Mucosa of descending colon (tissue), 3 donors: Measurements from ENCODE around the gene PTPRF. TPM values are rescaled to one million over a fixed set of nuclear protein-coding genes. Genes with fewer than 3 reads are reported as not detected.

Experiments used
- ATAC-seq: fragments of 200-7000 bp; cut with Tn5 transposase; one replicate; pipeline ENCODE4 v1.9.1; 2020; ENCODE audit warnings: mild to moderate bottlenecking, moderate library complexity
- DNase-seq, 3 donors: peaks; one replicate each; pipeline ENCODE4 v3.0.0-alpha.2; 2020
- H3K36me3 ChIP-seq: fragments of 200-600 bp; one replicate; pipeline ENCODE4 v1.8.0; 2021; ENCODE audit warnings: low read depth, mild to moderate bottlenecking
- H3K4me1 ChIP-seq: fragments of 200-600 bp; one replicate; pipeline ENCODE4 v1.8.0; 2021; ENCODE audit warnings: low read depth, mild to moderate bottlenecking
- H3K4me3 ChIP-seq: fragments of 200-600 bp; one replicate; pipeline ENCODE4 v1.8.0; 2021; ENCODE audit warnings: mild to moderate bottlenecking
- H3K9me3 ChIP-seq: fragments of 200-600 bp; one replicate; pipeline ENCODE4 v1.8.0; 2021; ENCODE audit warnings: mild to moderate bottlenecking
- CTCF ChIP-seq: fragments of 200-600 bp; IDR thresholded peaks from one replicate; pipeline ENCODE4 v1.8.0; 2022; ENCODE audit warnings: antibody characterized with exemption, mild to moderate bottlenecking
- intact Hi-C, 2 donors: fragments of 100-400 bp; cut with DNase I in 1 of 2; cut with micrococcal nuclease in 1 of 2; formaldehyde crosslinking; loops; one replicate each; pipeline versions ENCODE4 v1.11.0 to v1.11.1; 2022; cut with DNase I, micrococcal nuclease
- total RNA-seq, 3 donors: library from RNA; stranded (reverse); fragmentation: NEBNext Ultra II Directional in 2 of 3; extraction: Animal tissue kit (Norgen Biotek cat#: 25700) in 2 of 3; gene quantifications; one replicate each; pipeline versions ENCODE4 v1.2.1 to v1.2.4, GENCODE V29; 2021 to 2023
- donor health status: DM: no; HTN: no; CAD: no; lungs with moderate emphysema.
- donor health status: DM: no; HTN: no; CAD: no.
- donor health status: DM: no; HTN: yes; CAD: no.

PTPRF gene
- total RNA-seq, 3 donors from 2014 or later, result 355 to 752 (median 384) TPM

- Histone ChIP-seq H3K4me1 (no peaks in the 10 kb centered on the region), H3K4me3 (no peak overlapping the region), H3K9me3 (no peaks in the 10 kb centered on the region), H3K36me3 (peaks cover 6% of the 10 kb centered on the region)
- intact Hi-C loops, result no loop called here
- no peak for DNase-seq
- ATAC-seq, result no peak
- no peak for TF ChIP-seq CTCF
Measured at GRCh38 chr1:43605157-43605556, 74.5 kb downstream of the PTPRF start.

- intact Hi-C loops, result no loop called here
- H3K36me3 ChIP-seq, result peaks cover 6% of the 10 kb centered on the region
- ATAC-seq (no peak), DNase-seq (no peak)
- no peak overlapping the region for H3K4me3 ChIP-seq
- H3K9me3 ChIP-seq, result no peaks in the 10 kb centered on the region
- no peak for TF ChIP-seq CTCF
- no peaks in the 10 kb centered on the region for H3K4me1 ChIP-seq
Measured at GRCh38 chr1:43605766-43606165, 75.1 kb downstream of the PTPRF start.

GRCh38 chr1:43606624-43607023, 75.9 kb downstream of the PTPRF start:
- no peak for TF ChIP-seq CTCF
- ATAC-seq, result no peak
- DNase-seq, result no peak
- intact Hi-C loops, result no loop called here
- peaks cover 6% of the 10 kb centered on the region for H3K36me3 ChIP-seq
- H3K4me1 ChIP-seq, result no peaks in the 10 kb centered on the region
- no peak overlapping the region for H3K4me3 ChIP-seq
- H3K9me3 ChIP-seq, result no peaks in the 10 kb centered on the region

GRCh38 chr1:43608827-43609226, 78.1 kb downstream of the PTPRF start:
- Histone ChIP-seq H3K36me3 (peaks cover 6% of the 10 kb centered on the region), H3K4me3 (no peak overlapping the region), H3K4me1 (no peaks in the 10 kb centered on the region), H3K9me3 (no peaks in the 10 kb centered on the region)
- DNase-seq, result no peak
- TF ChIP-seq CTCF, result no peak
- ATAC-seq, result no peak
- intact Hi-C loops, result no loop called here

GRCh38 chr1:43610339-43610738, 79.7 kb downstream of the PTPRF start:
- no peaks in the 10 kb centered on the region for H3K9me3 ChIP-seq
- intact Hi-C loops, result no loop called here
- TF ChIP-seq CTCF, result no peak
- ATAC-seq (no peak), DNase-seq (peak in 2 of 3 donors; percentile 34 to 51)
- peaks cover 12% of the 10 kb centered on the region for H3K36me3 ChIP-seq
- no peaks in the 10 kb centered on the region for H3K4me1 ChIP-seq
- no peak overlapping the region for H3K4me3 ChIP-seq

- TF ChIP-seq CTCF, result no peak
- Histone ChIP-seq H3K4me3 (no peak overlapping the region), H3K9me3 (no peaks in the 10 kb centered on the region), H3K36me3 (peaks cover 12% of the 10 kb centered on the region), H3K4me1 (no peaks in the 10 kb centered on the region)
- DNase-seq (no peak), ATAC-seq (no peak)
- intact Hi-C loops, result no loop called here
Measured at GRCh38 chr1:43611950-43612349, 81.3 kb downstream of the PTPRF start.
